HG03457 (cell line): Measurements from ENCODE around the gene RIGI.
"Not testable (repeated sequence)": the region's sequence is repeated elsewhere in the genome, so short reads cannot be mapped to it uniquely, and the experiment has no call there.

Source experiments
- ATAC-seq: cut with Tn5 transposase; IDR thresholded peaks from one replicate; pipeline ENCODE4 v1.9.1; 2021; ENCODE audit warnings: moderate number of reproducible peaks; ENCODE audit not compliant: unreplicated experiment

RIGI gene

DNA sequence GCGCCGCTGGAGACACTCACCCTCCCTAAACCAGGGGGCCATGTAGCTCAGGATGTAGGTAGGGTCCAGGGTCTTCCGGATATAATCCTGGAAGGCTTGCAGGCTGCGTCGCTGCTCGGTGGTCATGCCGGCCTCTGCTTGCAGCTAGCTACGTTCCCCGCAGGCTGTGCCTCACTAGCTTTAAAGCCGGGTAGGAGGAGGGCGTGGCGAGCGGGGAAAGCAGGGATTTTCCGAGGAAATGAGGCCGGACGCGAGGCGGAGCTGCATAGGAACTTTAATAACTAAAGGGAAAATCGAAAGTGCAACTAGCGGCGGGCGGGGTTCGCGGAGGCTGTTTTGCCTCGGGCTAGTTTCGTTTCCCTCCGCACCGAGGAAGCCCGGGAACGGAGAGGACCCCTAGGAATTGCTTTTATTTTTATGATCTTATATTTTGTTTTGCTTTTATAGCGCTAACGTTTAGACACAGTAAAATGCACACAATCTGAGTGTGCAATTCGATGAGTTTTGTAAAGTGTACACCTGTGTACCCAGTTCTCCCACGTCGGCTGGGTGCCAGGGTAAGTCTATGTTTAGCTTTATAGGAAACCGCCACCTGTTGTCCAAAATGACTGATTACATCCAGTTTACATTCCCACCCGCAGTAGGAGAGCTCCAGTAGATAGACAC is at the start of gene RIGI:
RIGI (minus strand) TSS at position 156 of the 666 bp plus-strand sequence; CDS start at position 126, 30 bp downstream.
- peak; percentile 60 for ATAC-seq

GRCh38 chr9:32574858-32575257 is 48.9 kb upstream of the RIGI start:
- no peak for ATAC-seq

GRCh38 chr9:32573821-32574220 is 47.8 kb upstream of the RIGI start:
- no peak for ATAC-seq

DNA sequence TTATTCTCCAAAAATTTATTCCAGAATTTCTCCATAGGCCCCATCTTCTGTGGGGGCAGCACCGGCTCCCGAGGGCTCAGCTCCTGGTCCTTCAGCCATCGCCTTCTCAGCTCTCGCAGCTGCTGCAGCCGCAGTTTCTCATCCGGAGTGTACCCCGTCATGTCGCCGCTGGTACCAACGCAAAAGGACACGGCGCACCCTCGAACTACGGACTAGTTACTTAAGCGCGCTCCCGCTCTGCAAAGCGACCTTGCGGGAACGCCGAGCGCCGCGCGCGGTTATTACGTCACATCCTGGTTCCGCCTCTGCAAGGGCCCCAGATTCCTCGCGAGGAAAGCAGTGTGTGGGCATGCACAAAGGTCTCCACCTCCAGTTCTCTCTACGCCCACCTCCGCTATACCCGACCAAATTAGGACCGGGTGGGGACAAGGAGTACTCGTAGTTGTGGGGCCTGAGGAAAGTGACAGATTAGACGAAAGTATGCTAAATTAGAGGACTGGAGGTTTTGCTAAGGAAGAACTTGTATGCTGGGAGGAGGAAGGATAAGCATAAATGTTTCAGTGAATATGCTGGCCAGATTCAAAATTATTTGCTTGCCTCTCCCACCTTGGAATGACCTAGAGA is 47.0 kb upstream of the RIGI start, which contains the start of gene NDUFB6:
NDUFB6 (minus strand) TSS at position 260 of the 624 bp plus-strand sequence; CDS start at position 161, 99 bp downstream.
- peak; percentile 84 for ATAC-seq

GRCh38 chr9:32571969-32572899 is 46.2 kb upstream of the RIGI start:
- peak; percentile 86 for ATAC-seq

DNA sequence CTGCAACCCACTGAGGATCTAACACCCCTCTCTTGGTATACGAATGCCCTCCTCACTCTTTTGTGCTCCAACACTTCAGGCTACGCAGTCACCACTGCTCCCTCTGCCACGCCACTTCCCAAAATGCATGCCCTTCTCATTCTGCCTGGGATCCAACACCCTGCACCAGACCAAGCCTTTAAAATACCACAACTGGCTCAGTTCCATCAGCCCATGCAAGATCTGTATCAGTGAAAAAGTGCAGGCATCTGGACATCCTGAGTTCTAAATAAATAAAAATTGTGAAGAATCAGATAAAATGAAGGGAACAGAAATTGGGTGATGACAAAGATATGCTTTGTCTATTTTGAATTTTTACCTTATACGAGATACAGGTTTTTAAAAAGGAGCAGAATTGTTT is 44.3 kb upstream of the RIGI start:
- ATAC-seq: no peak

- ATAC-seq: no peak
These were observed 40.8 kb upstream of the RIGI start for GRCh38 chr9:32566770-32567169.

DNA sequence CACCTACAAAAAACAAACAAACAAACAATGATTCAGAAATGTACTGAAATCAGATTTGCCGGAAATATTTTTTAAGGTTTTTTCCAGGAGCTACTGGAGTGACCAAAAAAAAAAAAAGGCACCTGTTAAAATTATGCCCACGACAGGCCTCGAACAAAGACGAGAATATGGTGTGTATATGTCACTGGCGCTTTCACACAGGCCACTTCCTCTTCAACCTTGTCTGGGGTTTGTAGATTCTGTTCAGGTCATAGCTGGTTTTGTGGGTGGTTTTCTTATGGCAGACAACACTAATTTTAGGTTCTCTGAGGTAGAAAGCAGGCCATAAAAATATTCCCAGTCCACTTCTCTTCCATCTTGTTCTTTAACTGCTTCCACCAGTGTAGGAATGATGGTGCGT is 40.0 kb upstream of the RIGI start:
- no peak for ATAC-seq

GRCh38 chr9:32558408-32558934 is 32.5 kb upstream of the RIGI start:
- no peak for ATAC-seq

DNA sequence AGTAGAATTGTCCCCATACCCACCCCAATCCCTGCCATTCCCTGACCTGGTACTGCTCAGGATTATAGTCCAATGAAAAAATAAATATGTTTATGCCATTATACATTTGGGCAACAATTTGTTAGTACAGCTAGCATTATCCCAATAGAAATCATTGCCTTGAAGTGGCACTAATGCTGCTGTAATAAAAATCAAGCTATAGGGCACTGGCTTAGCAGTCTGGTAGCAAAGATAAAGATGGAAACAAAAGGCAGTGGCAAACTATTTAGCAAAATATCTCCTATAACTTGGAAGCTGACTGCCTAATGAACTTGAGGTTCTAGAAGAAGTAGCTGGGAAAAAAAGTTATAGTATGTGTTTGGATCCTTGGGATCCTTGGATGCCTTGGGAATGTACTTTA is 28.6 kb upstream of the RIGI start:
- ATAC-seq: no peak

GRCh38 chr9:32554107-32554506 is 28.1 kb upstream of the RIGI start:
- no peak for ATAC-seq

DNA sequence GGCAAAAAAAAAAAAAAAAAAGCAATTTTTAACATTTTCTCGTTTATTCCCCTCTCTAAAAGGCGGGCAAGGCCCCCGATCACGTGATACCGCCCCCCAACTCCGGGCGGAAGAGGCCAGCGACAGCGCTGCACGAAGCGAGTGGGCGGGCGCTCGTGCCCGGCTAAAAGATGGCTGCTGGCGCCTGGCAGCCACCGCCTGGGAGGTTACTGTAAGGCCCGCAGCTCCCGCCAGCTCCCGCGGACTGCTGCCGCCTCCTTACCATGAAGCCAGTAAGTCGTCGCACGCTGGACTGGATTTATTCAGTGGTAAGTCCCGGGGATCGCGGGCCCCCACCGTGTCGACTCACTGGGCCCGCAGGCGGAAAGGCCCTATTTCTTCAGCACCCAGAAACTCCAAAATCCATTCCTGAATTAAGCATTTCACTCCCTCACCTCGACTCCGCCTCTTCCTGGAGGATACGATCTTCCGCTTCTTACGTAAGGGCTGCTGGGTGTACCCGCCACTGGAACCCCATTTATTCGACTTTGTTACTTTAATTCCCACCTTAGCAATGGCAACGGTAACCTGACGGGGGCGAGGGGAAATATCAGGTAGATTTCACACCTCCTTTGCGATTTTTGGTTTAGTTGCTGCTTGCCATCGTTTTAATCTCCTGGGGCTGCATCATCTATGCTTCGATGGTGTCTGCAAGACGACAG is 26.3 kb upstream of the RIGI start, which contains the start of the genes SMIM27 and TOPORS:
SMIM27 (plus strand) TSS at position 156 of the 701 bp plus-strand sequence; CDS start at position 264, 108 bp downstream.
TOPORS (minus strand) TSS at position 415 of the 701 bp plus-strand sequence; CDS start at position 265, 150 bp downstream.
- peak; percentile 69 for ATAC-seq

DNA sequence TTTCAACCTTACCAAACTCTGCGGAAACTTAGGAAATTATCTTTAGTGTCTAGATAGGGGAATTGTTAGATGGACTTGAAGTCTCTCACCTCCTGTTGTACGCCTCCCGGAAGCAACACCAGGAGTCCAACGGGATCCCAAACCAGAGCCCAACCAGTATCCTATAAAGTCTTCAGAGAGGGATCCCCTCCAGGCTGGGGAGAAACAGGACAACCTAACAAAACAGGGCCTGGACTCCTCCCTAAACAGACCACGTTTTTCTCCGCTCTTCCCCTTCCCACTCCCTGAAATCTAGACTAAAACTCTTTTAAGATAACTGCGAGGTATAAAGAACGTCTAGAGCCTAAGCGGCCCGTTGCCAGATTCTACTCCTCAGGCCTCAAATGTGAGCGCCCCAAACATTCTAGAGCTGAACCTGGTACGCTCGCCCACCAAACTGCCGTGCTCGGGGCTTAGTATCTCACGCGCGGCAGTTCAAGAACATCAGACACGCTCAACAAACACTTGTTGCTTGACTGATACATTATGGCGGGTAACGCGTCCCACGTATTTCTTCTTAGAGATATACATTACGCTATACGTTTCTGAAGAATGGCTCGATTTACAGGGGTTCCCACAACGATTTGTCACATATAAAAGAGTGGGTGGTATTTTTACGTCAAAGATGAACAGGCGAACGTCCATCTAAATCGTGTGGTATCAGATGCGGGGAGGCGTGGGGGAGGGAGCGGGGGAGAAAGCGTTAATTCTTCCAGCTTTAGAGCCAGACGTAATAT is 25.5 kb upstream of the RIGI start:
- peak; percentile 1 for ATAC-seq

DNA sequence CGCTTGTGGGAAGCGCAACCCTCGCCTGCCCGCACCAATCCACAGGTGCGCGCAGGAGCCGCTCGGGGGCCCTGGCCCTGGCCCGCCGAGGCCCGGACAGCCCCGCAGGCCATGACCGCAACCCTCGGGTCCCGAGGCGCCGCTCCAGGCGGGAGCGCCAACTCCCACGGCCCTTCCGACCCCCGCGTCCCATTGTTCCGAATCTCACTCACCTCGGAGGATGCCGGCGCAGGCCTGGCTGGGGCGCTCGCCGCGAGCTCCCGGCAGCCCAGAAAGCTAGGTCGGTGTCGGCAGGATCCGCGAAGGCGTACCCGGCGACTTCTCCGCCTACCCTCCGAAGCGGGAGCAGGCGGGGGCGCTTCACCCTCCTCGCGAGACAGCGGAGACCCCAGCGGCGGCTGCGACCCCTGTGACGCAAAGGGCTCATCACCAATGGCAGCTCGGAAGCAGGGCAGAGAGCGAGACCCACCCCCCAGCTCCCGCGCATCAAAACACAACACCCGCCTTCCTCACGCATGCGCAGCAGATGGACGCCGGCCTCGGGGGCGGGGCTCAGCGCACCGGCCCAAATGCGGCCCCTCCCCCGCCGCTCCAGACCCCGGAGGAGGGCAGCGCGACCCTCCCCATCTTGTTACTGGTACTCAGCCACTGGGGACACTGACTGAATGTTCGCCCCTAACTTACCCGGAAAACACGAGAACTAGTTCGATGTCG is 24.7 kb upstream of the RIGI start:
- peak; percentile 50 for ATAC-seq

GRCh38 chr9:32550150-32550561 is 24.2 kb upstream of the RIGI start:
- no peak for ATAC-seq

DNA sequence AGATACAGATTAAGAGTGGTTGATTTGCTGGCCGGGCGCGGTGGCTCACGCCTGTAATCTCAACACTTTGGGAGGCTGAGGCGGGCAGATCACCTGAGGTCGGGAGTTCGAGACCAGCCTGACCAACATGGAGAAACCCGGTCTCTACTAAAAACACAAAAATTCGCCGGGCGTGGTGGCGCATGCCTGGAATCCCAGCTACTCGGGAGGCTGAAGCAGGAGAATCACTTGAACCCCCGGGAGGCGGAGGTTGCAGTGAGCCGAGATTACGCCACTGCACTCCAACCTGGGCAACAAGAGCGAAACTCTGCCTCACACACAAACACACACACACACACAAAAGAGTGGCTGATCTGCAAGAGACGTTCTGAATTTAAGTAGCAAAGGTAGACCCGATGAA is 22.2 kb upstream of the RIGI start:
- not testable (repeated sequence) for ATAC-seq

DNA sequence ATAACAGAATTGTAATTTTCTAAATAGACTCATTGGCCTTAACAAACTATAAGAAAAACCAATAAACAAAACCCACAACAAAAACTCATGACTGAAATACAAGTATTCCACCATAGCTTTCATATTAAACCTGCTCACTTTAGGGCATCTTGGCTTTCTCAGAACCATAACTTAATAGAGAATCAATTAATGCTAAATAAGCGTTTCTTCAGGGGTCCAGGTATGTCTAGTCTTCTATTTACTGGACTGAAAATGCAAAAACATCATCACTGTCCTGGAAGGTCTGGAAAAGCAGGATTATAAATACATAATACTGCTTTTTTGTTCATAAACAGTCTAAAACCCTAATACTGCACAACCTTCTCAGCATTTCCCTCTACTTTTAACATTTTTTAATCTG is 19.9 kb upstream of the RIGI start:
- no peak for ATAC-seq

GRCh38 chr9:32543047-32543446 is 17.1 kb upstream of the RIGI start:
- no peak for ATAC-seq

DNA sequence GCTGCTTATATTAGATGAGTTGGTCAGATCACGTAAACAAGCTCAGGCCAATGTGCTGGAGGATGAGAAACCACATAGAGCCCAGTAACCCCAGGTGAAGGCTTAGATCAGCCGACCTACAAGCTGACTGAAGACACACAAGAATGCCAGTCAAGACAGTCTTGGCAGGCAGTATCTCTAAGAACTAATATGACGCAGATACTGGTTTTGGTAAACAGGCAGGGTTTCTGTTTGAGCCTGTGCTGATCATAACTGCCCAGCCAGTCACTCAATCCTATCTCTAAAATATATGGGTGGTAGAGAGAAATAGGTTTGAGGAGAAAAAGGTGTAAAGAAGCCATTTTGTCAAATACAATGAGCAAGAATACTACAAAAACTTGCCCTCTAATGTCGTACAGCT is 7.8 kb upstream of the RIGI start:
- ATAC-seq: no peak
